Left cardiac atrium (tissue), 2 donors: ENCODE measurements around the gene TBX1. TPM values are rescaled to one million over a fixed set of nuclear protein-coding genes. Genes with fewer than 3 reads are reported as not detected.

Source experiments
- total RNA-seq, 2 donors: library from RNA; stranded (reverse); fragmentation: NEBNext Ultra II Directional; extraction: Animal tissue kit (Norgen Biotek cat#: 25700); gene quantifications; one replicate each; pipeline ENCODE4 v1.2.1, GENCODE V29; 2021
- donor health status: DM: no; HTN: yes; CAD: no; lungs with severe emphysema.
- donor health status: DM: yes; HTN: yes; CAD: no.

TBX1 gene
- total RNA-seq, 2 donors from 2014 or later: 0.47 to 2.4 TPM

Other genes with a start within 250 kb of the TBX1 start
- gene CLDN5, start 236.4 kb upstream of the TBX1 start, total RNA-seq: 10 to 100 TPM; 23.3 to 42.1 TPM
- gene SEPTIN5, start 46.3 kb upstream of the TBX1 start, total RNA-seq: 100 to 1,000 TPM; 118 to 127 TPM
- gene GP1BB, start 37.2 kb upstream of the TBX1 start, total RNA-seq: not detected
- gene GNB1L, start 94.1 kb downstream of the TBX1 start, total RNA-seq: 1 to 10 TPM; 2.5 to 4.5 TPM
- gene RTL10, start 94.1 kb downstream of the TBX1 start, total RNA-seq: 1 to 10 TPM; 6.8 to 7.7 TPM
- gene COMT, start 181.0 kb downstream of the TBX1 start, total RNA-seq: 100 to 1,000 TPM; 101 to 103 TPM
- 10 to 100 TPM; 22.7 to 29.6 TPM for gene TXNRD2, start 181.0 kb downstream of the TBX1 start, total RNA-seq